Measurements from ENCODE around the gene LAMA2.

Gene LAMA2

GRCh38 chr6:129096651-129097290, 213.8 kb downstream of the LAMA2 start:
- TF ChIP-seq SIN3A (IDR thresholded peaks at IDR 0.05; ENCODE audit: borderline replicate concordance, insufficient read depth, low read length), result no peak
- TF ChIP-seq TAF1 (IDR thresholded peaks at IDR 0.05; ENCODE audit: borderline replicate concordance, insufficient read depth, low read length), result no peak
- no peak for TF ChIP-seq POLR2AphosphoS5 (IDR thresholded peaks at IDR 0.05; ENCODE audit: low read depth, low read length)
- no peak for TF ChIP-seq REST (IDR thresholded peaks at IDR 0.05; ENCODE audit: insufficient read depth in 1 of 2, low read depth in 2 of 2, low read length in 2 of 2)
- no peak for TF ChIP-seq FOXP2 (optimal IDR thresholded peaks at IDR 0.05; ENCODE audit: borderline replicate concordance, extremely low read depth, extremely low read length, insufficient read depth)

GRCh38 chr6:129098061-129098553, 215.2 kb downstream of the LAMA2 start:
- TF ChIP-seq TAF1 (IDR thresholded peaks at IDR 0.05; ENCODE audit: borderline replicate concordance, insufficient read depth, low read length), result no peak
- no peak for TF ChIP-seq FOXP2 (optimal IDR thresholded peaks at IDR 0.05; ENCODE audit: borderline replicate concordance, extremely low read depth, extremely low read length, insufficient read depth)
- TF ChIP-seq REST (IDR thresholded peaks at IDR 0.05; ENCODE audit: insufficient read depth in 1 of 2, low read depth in 2 of 2, low read length in 2 of 2), result no peak
- no peak for TF ChIP-seq POLR2AphosphoS5 (IDR thresholded peaks at IDR 0.05; ENCODE audit: low read depth, low read length)
- no peak for TF ChIP-seq SIN3A (IDR thresholded peaks at IDR 0.05; ENCODE audit: borderline replicate concordance, insufficient read depth, low read length)

GRCh38 chr6:129099696-129100095, 216.8 kb downstream of the LAMA2 start:
- TF ChIP-seq SIN3A (IDR thresholded peaks at IDR 0.05; ENCODE audit: borderline replicate concordance, insufficient read depth, low read length), result no peak
- no peak for TF ChIP-seq REST (IDR thresholded peaks at IDR 0.05; ENCODE audit: insufficient read depth in 1 of 2, low read depth in 2 of 2, low read length in 2 of 2)
- no peak for TF ChIP-seq FOXP2 (optimal IDR thresholded peaks at IDR 0.05; ENCODE audit: borderline replicate concordance, extremely low read depth, extremely low read length, insufficient read depth)
- no peak for TF ChIP-seq POLR2AphosphoS5 (IDR thresholded peaks at IDR 0.05; ENCODE audit: low read depth, low read length)
- TF ChIP-seq TAF1 (IDR thresholded peaks at IDR 0.05; ENCODE audit: borderline replicate concordance, insufficient read depth, low read length), result no peak

- TF ChIP-seq SIN3A (IDR thresholded peaks at IDR 0.05; ENCODE audit: borderline replicate concordance, insufficient read depth, low read length) (no peak), POLR2AphosphoS5 (IDR thresholded peaks at IDR 0.05; ENCODE audit: low read depth, low read length) (no peak), REST (IDR thresholded peaks at IDR 0.05; ENCODE audit: insufficient read depth in 1 of 2, low read depth in 2 of 2, low read length in 2 of 2) (no peak), TAF1 (IDR thresholded peaks at IDR 0.05; ENCODE audit: borderline replicate concordance, insufficient read depth, low read length) (no peak)
Observed at GRCh38 chr6:129100164-129100563, 217.2 kb downstream of the LAMA2 start.

Data from PFSK-1 (cell line).